DND-41 (cell line): ENCODE data around the gene PXN.

Source experiments
- ATAC-seq: fragments of 200-7000 bp; cut with Tn5 transposase; 3 replicates; pipeline ENCODE4 v1.9.1; 2021; ENCODE audit warnings: low read depth; ENCODE audit not compliant: insufficient read depth
- DNase-seq: peaks from one replicate; pipeline ENCODE4 v3.0.0-alpha.2; 2020
- H2AFZ ChIP-seq: 2 replicates; pipeline ENCODE4 v1.6.0; 2012; ENCODE audit warnings: low read depth, low read length
- H3K27ac ChIP-seq: 2 replicates; pipeline ENCODE4 v1.5.1; 2012; ENCODE audit warnings: low read length, inconsistent platforms
- H3K27me3 ChIP-seq: fragments of 200-600 bp; sonication (generic); 2 replicates; pipeline ENCODE4 v1.6.0; 2012; ENCODE audit warnings: low read length, mild to moderate bottlenecking, inconsistent platforms; ENCODE audit not compliant: insufficient read depth, poor library complexity
- H3K36me3 ChIP-seq: 2 replicates; pipeline ENCODE4 v1.5.1; 2012; ENCODE audit warnings: low read length, inconsistent platforms; ENCODE audit not compliant: insufficient read depth
- H3K4me1 ChIP-seq: 2 replicates; pipeline ENCODE4 v1.5.1; 2012; ENCODE audit warnings: mild to moderate bottlenecking, low read length; ENCODE audit not compliant: insufficient read depth
- H3K4me2 ChIP-seq: 2 replicates; pipeline ENCODE4 v1.6.0; 2012; ENCODE audit warnings: mild to moderate bottlenecking, moderate library complexity, low read length, inconsistent platforms; ENCODE audit not compliant: insufficient read depth
- H3K4me3 ChIP-seq, 2 experiments: fragments of 200-600 bp in 1 of 2; shearing (Covaris generic) in 1 of 2; 2 replicates each; pipeline ENCODE4 v1.5.1; 2012 to 2016; ENCODE audit warnings: inconsistent platforms in 2 of 2, low read length in 2 of 2, mild to moderate bottlenecking in 2 of 2, low read depth in 1 of 2, moderate library complexity in 1 of 2
- H3K79me2 ChIP-seq: 2 replicates; pipeline ENCODE4 v1.6.0; 2012; ENCODE audit warnings: low read length, inconsistent platforms; ENCODE audit not compliant: insufficient read depth
- H3K9ac ChIP-seq: 2 replicates; pipeline ENCODE4 v1.6.0; 2012; ENCODE audit warnings: low read depth, mild to moderate bottlenecking, inconsistent platforms, low read length, moderate library complexity
- H3K9me3 ChIP-seq: 2 replicates; pipeline ENCODE4 v1.5.1; 2012; ENCODE audit warnings: low read length, moderate library complexity, mild to moderate bottlenecking, inconsistent platforms; ENCODE audit not compliant: insufficient read depth, severe bottlenecking
- H4K20me1 ChIP-seq: 2 replicates; pipeline ENCODE4 v1.6.0; 2012; ENCODE audit warnings: low read length; ENCODE audit not compliant: insufficient read depth
- CTCF ChIP-seq: IDR thresholded peaks from 2 replicates; pipeline ENCODE4 v1.5.1; 2012; ENCODE audit warnings: borderline replicate concordance, low read length, moderate library complexity, mild to moderate bottlenecking; ENCODE audit not compliant: poor library complexity, severe bottlenecking; ENCODE audit errors: extremely low read depth
- EZH2 ChIP-seq: IDR thresholded peaks from 3 replicates; pipeline ENCODE4 v1.6.1; 2012; ENCODE audit warnings: borderline replicate concordance, low read depth, mild to moderate bottlenecking, moderate library complexity, low read length, inconsistent platforms; ENCODE audit not compliant: severe bottlenecking

Gene PXN

DNA sequence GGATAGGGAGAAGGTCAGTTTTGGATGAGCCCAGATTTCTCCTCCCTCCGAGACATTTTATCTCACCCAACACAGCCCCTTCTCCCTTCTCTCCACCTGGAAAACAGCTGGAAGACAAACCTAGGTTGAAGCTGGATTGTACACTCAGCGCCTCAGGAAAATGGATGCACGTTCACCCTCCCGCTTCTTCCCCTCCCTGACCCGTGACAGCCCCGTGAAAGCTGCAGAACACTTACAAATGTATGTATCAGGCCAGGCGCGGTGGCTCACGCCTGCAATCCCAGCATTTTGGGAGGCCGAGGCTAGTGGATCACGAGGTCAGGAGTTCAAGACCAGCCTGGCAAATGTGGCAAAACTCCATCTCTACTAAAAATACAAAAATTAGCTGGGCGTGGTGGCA is 22.0 kb upstream of the PXN start:
- Histone ChIP-seq H3K4me2 (no peak overlapping the region), H3K27me3 (no peaks in the 10 kb centered on the region), H3K36me3 (no peaks in the 10 kb centered on the region), H3K4me1 (peaks cover 21% of the 10 kb centered on the region), H3K9ac (no peak overlapping the region), H3K27ac (no peak overlapping the region), H3K4me3 (no peak overlapping the region), H3K79me2 (no peaks in the 10 kb centered on the region), H4K20me1 (no peaks in the 10 kb centered on the region), H3K9me3 (no peaks in the 10 kb centered on the region), H2AFZ (no peak overlapping the region)
- DNase-seq (no peak), ATAC-seq (no peak)
- TF ChIP-seq CTCF (no peak), EZH2 (no peak)

- no peaks in the 10 kb centered on the region for H4K20me1 ChIP-seq
- no peak overlapping the region for H2AFZ ChIP-seq
- ATAC-seq (no peak), DNase-seq (no peak)
- no peak overlapping the region for H3K9ac ChIP-seq
- H3K4me2 ChIP-seq = no peak overlapping the region
- no peak overlapping the region for H3K4me3 ChIP-seq
- TF ChIP-seq CTCF = no peak
- no peaks in the 10 kb centered on the region for H3K9me3 ChIP-seq
- peaks cover 18% of the 10 kb centered on the region for H3K4me1 ChIP-seq
- no peaks in the 10 kb centered on the region for H3K79me2 ChIP-seq
- no peak overlapping the region for H3K27ac ChIP-seq
- no peaks in the 10 kb centered on the region for H3K36me3 ChIP-seq
- H3K27me3 ChIP-seq = no peaks in the 10 kb centered on the region
These were observed 21.4 kb upstream of the PXN start for GRCh38 chr12:120286768-120287490.

DNA sequence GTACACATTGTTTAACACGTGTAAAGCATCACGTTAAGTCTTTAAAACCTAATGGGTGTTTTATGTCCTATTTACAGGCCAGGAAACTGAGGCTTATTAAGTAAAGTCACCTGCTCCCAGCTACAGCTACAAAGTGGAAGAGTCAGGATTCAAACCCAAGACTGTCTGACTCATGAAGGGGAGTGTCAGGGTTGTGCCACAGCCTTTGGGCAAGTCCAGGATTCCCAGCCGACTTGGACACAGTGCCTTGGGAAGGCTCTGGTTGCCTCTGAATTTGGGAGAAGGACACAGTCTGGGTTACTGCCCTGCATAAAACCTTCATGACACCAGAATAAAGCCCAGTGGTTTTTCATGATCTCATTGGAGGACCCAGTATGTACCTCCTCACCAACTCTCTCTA is 18.9 kb upstream of the PXN start:
- no peak overlapping the region for H2AFZ ChIP-seq
- DNase-seq (no peak), ATAC-seq (no peak)
- no peak overlapping the region for H3K27ac ChIP-seq
- no peaks in the 10 kb centered on the region for H3K27me3 ChIP-seq
- H3K4me3 ChIP-seq = no peak overlapping the region
- H3K4me1 ChIP-seq = no peaks in the 10 kb centered on the region
- no peak overlapping the region for H3K4me2 ChIP-seq
- H4K20me1 ChIP-seq = no peaks in the 10 kb centered on the region
- TF ChIP-seq CTCF (no peak), EZH2 (no peak)
- H3K79me2 ChIP-seq = no peaks in the 10 kb centered on the region
- H3K36me3 ChIP-seq = no peaks in the 10 kb centered on the region
- no peaks in the 10 kb centered on the region for H3K9me3 ChIP-seq
- no peak overlapping the region for H3K9ac ChIP-seq

DNA sequence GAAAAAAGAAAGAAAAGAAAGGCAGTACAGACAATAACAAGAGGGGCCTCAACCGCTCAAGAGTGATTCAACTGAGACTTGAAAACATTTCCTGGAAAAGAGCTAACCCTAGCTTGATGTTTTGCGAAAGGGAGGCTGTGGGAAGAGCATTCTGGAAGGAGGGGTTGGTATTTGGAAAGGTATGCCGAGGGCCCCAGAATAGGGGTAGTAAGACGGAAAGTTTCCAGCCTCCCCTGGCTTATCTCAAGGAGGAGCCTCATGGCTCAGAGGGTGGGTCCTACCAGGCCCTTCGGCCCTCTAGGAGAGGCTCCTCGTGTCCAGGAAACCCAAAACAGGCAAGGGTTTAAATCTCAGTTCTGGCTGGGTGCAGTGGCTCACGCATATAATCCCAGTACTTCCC is 17.8 kb upstream of the PXN start:
- Histone ChIP-seq H3K4me3 (no peak overlapping the region), H3K4me2 (no peak overlapping the region), H2AFZ (no peak overlapping the region), H3K36me3 (no peaks in the 10 kb centered on the region), H3K9ac (no peak overlapping the region), H3K9me3 (no peaks in the 10 kb centered on the region), H3K4me1 (no peaks in the 10 kb centered on the region), H3K27me3 (no peaks in the 10 kb centered on the region), H3K27ac (no peak overlapping the region), H3K79me2 (no peaks in the 10 kb centered on the region), H4K20me1 (no peaks in the 10 kb centered on the region)
- DNase-seq (no peak), ATAC-seq (no peak)
- TF ChIP-seq EZH2 (no peak), CTCF (no peak)
